HepG2 (cell line): ENCODE measurements around the gene CENPB. TPM values are rescaled to one million over a fixed set of nuclear protein-coding genes. Genes with fewer than 3 reads are reported as not detected.
A peak's percentile ranks its signal among the peaks of the same experiment; 100 is the strongest.

Source experiments
- ATAC-seq: fragments of 200-7000 bp; cut with Tn5 transposase; 3 replicates; pipeline ENCODE4 v1.9.1; 2020; ENCODE audit warnings: mild to moderate bottlenecking, moderate library complexity
- BruUV-seq: library from RNA; stranded (reverse); fragments of 400-500 nt; replicated peaks from 2 replicates; lab custom pipeline; 2021; lab: Mats Ljungman, UMichigan
- CTCF ChIA-PET: fragments of 300-600 bp; formaldehyde crosslinking; extraction: SDS; loops from one replicate; lab custom pipeline; 2021; ENCODE audit warnings: low total read pairs, inconsistent platforms, low intra/inter-chr PET ratio; lab: Yijun Ruan, JAX
- POLR2A ChIA-PET: fragments of 350-600 bp; sonication (Branson Sonifier 250); formaldehyde crosslinking; loops from one replicate; lab custom pipeline; 2020; ENCODE audit warnings: antibody characterized with exemption, inconsistent platforms; lab: Yijun Ruan, JAX
- DNase-seq: peaks from one replicate; pipeline ENCODE4 v3.0.0-alpha.2; 2015; ENCODE audit warnings: low spot score
- FAIRE-seq: peaks from 3 replicates; lab custom pipeline; 2011; peaks lifted over from hg19 to GRCh38; lab: Jason Lieb, UNC
- H2AFZ ChIP-seq: one replicate; pipeline ENCODE4 v1.6.1; 2011; ENCODE audit warnings: low read length, inconsistent platforms
- H3K27ac ChIP-seq: fragments of 300-600 bp; 3 replicates; pipeline ENCODE4 v1.8.0; 2011; ENCODE audit warnings: mixed run types, mild to moderate bottlenecking, mixed read lengths, low read length, inconsistent platforms; ENCODE audit not compliant: insufficient read depth; ENCODE audit errors: extremely low read length
- H3K27me3 ChIP-seq, 2 experiments: fragments of 200-600 bp in 1 of 2; 2 replicates in 1 of 2; 3 replicates in 1 of 2; pipeline versions ENCODE4 v1.6.0 to v1.8.0; 2011; ENCODE audit warnings: low read length in 2 of 2, mild to moderate bottlenecking in 2 of 2, moderate library complexity in 2 of 2, inconsistent platforms in 1 of 2; ENCODE audit not compliant: insufficient read depth in 2 of 2, control insufficient read depth in 1 of 2
- H3K36me3 ChIP-seq, 2 experiments: fragments of 200-600 bp in 1 of 2; replicated peaks in 1 of 2; 2 replicates in 1 of 2; 3 replicates in 1 of 2; pipeline versions ENCODE4 v1.5.1 to v1.8.0; 2011; ENCODE audit warnings: low read length in 2 of 2, inconsistent platforms in 1 of 2; ENCODE audit not compliant: insufficient read depth in 2 of 2, control insufficient read depth in 1 of 2
- H3K4me1 ChIP-seq: 2 replicates; pipeline ENCODE4 v1.5.1; 2012; ENCODE audit warnings: low read length, inconsistent platforms; ENCODE audit not compliant: insufficient read depth
- H3K4me2 ChIP-seq: 2 replicates; pipeline ENCODE4 v1.6.0; 2011; ENCODE audit warnings: low read depth, low read length, inconsistent platforms
- H3K4me3 ChIP-seq, 3 experiments: fragments of 200-600 bp in 1 of 3; sonication (generic), shearing (Covaris generic) in 1 of 3; replicated peaks in 1 of 3; 2 replicates each; pipeline ENCODE4 v1.5.1; 2011 to 2016; ENCODE audit warnings: low read length in 3 of 3, inconsistent platforms in 2 of 3, low read depth in 2 of 3, mild to moderate bottlenecking in 2 of 3, control low read depth in 1 of 3, mixed read lengths in 1 of 3; ENCODE audit not compliant: insufficient read depth in 1 of 3
- H3K79me2 ChIP-seq: one replicate; pipeline ENCODE4 v1.6.1; 2011; ENCODE audit warnings: low read length, inconsistent platforms; ENCODE audit not compliant: insufficient read depth
- H3K9ac ChIP-seq: 2 replicates; pipeline ENCODE4 v1.6.0; 2011; ENCODE audit warnings: mild to moderate bottlenecking, low read depth, low read length, inconsistent platforms; ENCODE audit not compliant: insufficient read depth
- H3K9me3 ChIP-seq: 2 replicates; pipeline ENCODE4 v1.5.1; 2012; ENCODE audit warnings: mild to moderate bottlenecking, low read length
- H4K20me1 ChIP-seq: 2 replicates; pipeline ENCODE4 v1.6.0; 2011; ENCODE audit warnings: inconsistent platforms, mild to moderate bottlenecking, low read length, moderate library complexity; ENCODE audit not compliant: insufficient read depth
- BORCS8-MEF2B ChIP-seq: sonication (generic); formaldehyde crosslinking; IDR thresholded peaks from 2 replicates; pipeline ENCODE4 v1.8.0; 2022; ENCODE audit warnings: mild to moderate bottlenecking, missing genetic modification reagents
- POGK ChIP-seq: sonication (generic); formaldehyde crosslinking; conservative IDR thresholded peaks from 2 replicates; pipeline ENCODE4 v1.8.0; 2022; ENCODE audit warnings: mild to moderate bottlenecking, moderate library complexity, missing genetic modification reagents
- SP2 ChIP-seq: sonication (generic); formaldehyde crosslinking; IDR thresholded peaks from 2 replicates; pipeline ENCODE4 v1.5.1; 2020; ENCODE audit warnings: mild to moderate bottlenecking, missing genetic modification reagents
- SRSF9 ChIP-seq: fragments of 200-400 bp; formaldehyde crosslinking; IDR thresholded peaks from 2 replicates; pipeline ENCODE4 v1.6.1; 2018; ENCODE audit warnings: borderline replicate concordance, mild to moderate bottlenecking, low read depth, low read length; ENCODE audit not compliant: insufficient read depth, poor library complexity, severe bottlenecking
- ZBTB33 ChIP-seq: sonication (generic); formaldehyde crosslinking; IDR thresholded peaks from 2 replicates; pipeline ENCODE4 v1.4.0; 2020; ENCODE audit warnings: missing genetic modification reagents
- ZBTB46 ChIP-seq: sonication (generic); formaldehyde crosslinking; IDR thresholded peaks from 2 replicates; pipeline ENCODE4 v1.4.0; 2020; ENCODE audit warnings: mild to moderate bottlenecking, missing genetic modification reagents, borderline replicate concordance
- ZNF318 ChIP-seq: sonication (generic); formaldehyde crosslinking; IDR thresholded peaks from 2 replicates; pipeline ENCODE4 v1.4.0; 2020; ENCODE audit warnings: mild to moderate bottlenecking, missing genetic modification reagents
- WGBS: methylation state at CpG from one replicate; pipeline ENCODE4 v1.1.6; 2017; ENCODE audit warnings: low lambda C conversion rate; 5-methylcytosine and 5-hydroxymethylcytosine counted together
- in situ Hi-C: cut with HindIII; loops from 2 replicates; pipeline ENCODE4 v1.10.0; 2017; ENCODE audit warnings: low pct_unique_long_range_greater_than_20kb; ENCODE audit not compliant: extremely low pct_ligation_motif_present
- intact Hi-C: fragments of 100-400 bp; cut with micrococcal nuclease; formaldehyde crosslinking; loops from one replicate; pipeline ENCODE4 v1.10.0; 2022; ENCODE audit not compliant: unreplicated experiment
- polyA plus RNA-seq, 8 experiments: library from polyadenylated mRNA; depleted of rRNA in 3 of 8; stranded (reverse) in 7 of 8; unstranded in 1 of 8; fragments of >200 nt; fragmentation: Illumina TruSeq in 4 of 8; extraction: Trizol in 4 of 8; gene quantifications; 2 replicates each; pipeline versions ENCODE4 v1.2.1 to v1.2.3, GENCODE V29; 2011 to 2016; ENCODE audit warnings: low read depth in 4 of 8, missing spikeins in 1 of 8, mixed read lengths in 1 of 8; ENCODE audit not compliant: insufficient read depth in 1 of 8
- total RNA-seq, 5 experiments: library from RNA; depleted of rRNA; stranded (reverse); fragments of >200 nt; fragmentation: Illumina TruSeq; extraction: Trizol; gene quantifications; 2 replicates each; pipeline ENCODE4 v1.2.3, GENCODE V29; 2016; ENCODE audit warnings: low read depth in 1 of 5

CENPB gene
- total and polyA plus RNA-seq, 2 of the 13 experiments (the other 11 are each of a cell fraction or from before 2014, with no cell fraction given), result 10.4 to 54.5 TPM

GRCh38 chr20:3759884-3760283, 26.7 kb downstream of the CENPB start:
- FAIRE-seq, result no peak
- no peak for TF ChIP-seq SRSF9
- TF ChIP-seq SP2 (CRISPR knock-in tag), result no peak
- TF ChIP-seq ZBTB46, result no peak
- TF ChIP-seq ZBTB33 (CRISPR knock-in tag), result peak; percentile 65; the same call in 1 of the 2 replicates
- no peak for TF ChIP-seq BORCS8-MEF2B (CRISPR knock-in tag)
- no peak for TF ChIP-seq ZNF318 (CRISPR knock-in tag)
- TF ChIP-seq POGK (CRISPR knock-in tag), result no peak

More at GRCh38 chr20:3759884-3760283, 26.7 kb downstream of the CENPB start:
- no peak overlapping the region for H3K4me3 ChIP-seq
- peaks cover 16% of the 10 kb centered on the region for H3K4me1 ChIP-seq
- H3K9ac ChIP-seq, result no peak overlapping the region
- peaks cover 33 to 39% of the 10 kb centered on the region in 2 experiments; a peak in 4 of 5 replicates for H3K36me3 ChIP-seq
- POLR2A ChIA-PET, result interaction anchor here (0.8 to 2.0 kb wide), 3 partner anchors 9 to 21 kb away, joined by 3 to 6 read pairs (median 3); partner anchors contain the start of gene SPEF1
- H3K79me2 ChIP-seq, result peaks cover 6% of the 10 kb centered on the region
- no peaks in the 10 kb centered on the region for H3K27me3 ChIP-seq
- in situ Hi-C loops (no loop called here), intact Hi-C loops (no loop called here)
- H3K9me3 ChIP-seq, result no peaks in the 10 kb centered on the region
- DNase-seq, result no peak
- H2AFZ ChIP-seq, result no peak overlapping the region
- no peaks in the 10 kb centered on the region for H4K20me1 ChIP-seq
- no TSS peak for BruUV-seq
- H3K27ac ChIP-seq, result no peak overlapping the region
- CTCF ChIA-PET, result no interaction called here
- WGBS, result 95% methylated on average over 11 of the region's 11 CpGs
- no peak overlapping the region for H3K4me2 ChIP-seq
- no peak for ATAC-seq
